ENCODE measurements around the gene FOXP1.

The FOXP1 gene

GRCh38 chr3:71061037-71061436, 522.5 kb downstream of the FOXP1 start:
- DNase-seq (ENCODE audit: low read depth in 2 of 2): no peak

GRCh38 chr3:71060536-71060935, 523.0 kb downstream of the FOXP1 start:
- DNase-seq (ENCODE audit: low read depth in 2 of 2): no peak

GRCh38 chr3:71057526-71057894, 526.0 kb downstream of the FOXP1 start:
- DNase-seq (ENCODE audit: low read depth in 2 of 2): no peak

- no peak for DNase-seq (ENCODE audit: low read depth in 2 of 2)
Observed at GRCh38 chr3:71056327-71056726, 527.2 kb downstream of the FOXP1 start.

GRCh38 chr3:71055257-71056001, 528.1 kb downstream of the FOXP1 start:
- DNase-seq (ENCODE audit: low read depth in 2 of 2): no peak

DNA sequence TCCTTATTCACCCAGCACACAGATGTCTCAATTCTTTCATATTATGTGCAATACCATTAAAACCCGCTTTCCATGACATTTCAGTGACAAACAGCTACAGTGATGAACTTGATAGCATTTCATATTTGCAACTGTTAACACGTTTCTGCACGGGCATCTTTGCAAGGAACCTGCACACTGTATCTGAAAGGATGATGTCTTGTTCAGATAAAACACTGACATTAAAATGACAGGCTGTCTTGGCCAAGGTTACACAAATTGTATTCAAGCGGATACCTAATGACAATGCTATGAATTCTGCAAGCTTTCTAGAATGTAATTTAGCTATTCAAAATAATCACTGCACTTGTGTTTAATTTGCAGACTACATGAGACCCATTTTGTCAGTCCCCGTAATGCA, 529.2 kb downstream of the FOXP1 start:
- no peak for DNase-seq (ENCODE audit: low read depth in 2 of 2)

DNA sequence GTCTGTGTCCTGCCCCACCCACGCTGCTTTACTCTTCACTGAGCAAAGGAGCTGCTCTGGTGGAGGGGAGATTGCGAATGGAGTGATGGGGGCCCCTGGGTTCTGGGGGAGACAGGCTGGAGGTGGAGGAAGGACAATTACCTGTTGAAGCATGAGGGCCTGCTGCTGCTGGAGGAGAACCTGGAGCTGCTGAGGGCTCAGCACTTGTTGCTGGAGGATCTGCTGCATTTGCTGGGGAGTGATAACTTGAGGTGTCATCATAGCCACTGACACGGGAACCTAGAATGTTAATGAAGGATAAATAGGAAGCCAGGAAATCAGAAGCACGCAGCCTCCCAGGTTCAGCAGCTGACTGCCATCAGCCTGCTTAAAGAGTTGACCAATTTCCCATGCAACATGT, 530.0 kb downstream of the FOXP1 start:
- no peak for DNase-seq (ENCODE audit: low read depth in 2 of 2)

- DNase-seq (ENCODE audit: low read depth in 2 of 2): no peak
Observed at GRCh38 chr3:71052716-71053115, 530.8 kb downstream of the FOXP1 start.

DNA sequence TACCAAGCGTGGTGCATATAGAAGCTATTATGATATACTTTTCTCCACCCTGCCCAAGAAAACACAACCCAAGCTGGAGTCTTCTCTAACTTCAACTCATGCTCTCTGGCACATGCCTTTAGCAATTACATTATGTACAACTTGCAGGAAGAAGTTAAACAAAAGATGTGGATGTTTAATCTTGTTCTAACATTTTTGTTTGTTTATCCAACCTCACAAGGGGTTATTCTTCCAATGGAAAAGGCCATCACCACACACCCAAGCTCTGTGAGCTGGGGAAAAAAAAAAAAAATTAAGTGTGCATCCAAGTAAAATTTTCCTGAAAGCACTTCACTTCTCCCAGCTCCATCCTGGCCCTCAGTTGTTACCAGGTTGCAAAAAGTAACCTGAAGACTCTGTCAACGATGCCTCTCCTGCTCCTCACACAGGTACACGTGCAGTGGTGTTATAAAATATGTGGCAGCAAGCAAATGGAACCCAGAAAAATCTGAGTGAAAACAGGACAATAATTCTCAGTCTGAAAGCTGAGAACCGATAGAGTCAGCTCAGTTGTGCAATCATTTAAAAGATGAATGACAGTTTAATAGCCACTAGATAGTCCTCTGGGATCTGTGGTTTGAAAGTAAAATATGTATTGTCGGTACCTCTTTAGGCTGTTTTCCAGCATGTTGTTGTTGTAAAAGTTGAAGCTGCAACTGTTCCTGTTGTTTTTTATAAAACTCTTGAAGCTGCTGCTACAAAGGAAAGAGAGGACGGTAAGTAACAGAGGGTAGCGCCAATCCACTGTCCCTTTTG, 531.4 kb downstream of the FOXP1 start:
- no peak for DNase-seq (ENCODE audit: low read depth in 2 of 2)

GRCh38 chr3:71051259-71051595, 532.3 kb downstream of the FOXP1 start:
- DNase-seq (ENCODE audit: low read depth in 2 of 2): no peak

GRCh38 chr3:71050538-71051258, 532.8 kb downstream of the FOXP1 start:
- no peak for DNase-seq (ENCODE audit: low read depth in 2 of 2)

- no peak for DNase-seq (ENCODE audit: low read depth in 2 of 2)
Observed at GRCh38 chr3:71050166-71050537, 533.4 kb downstream of the FOXP1 start.

DNA sequence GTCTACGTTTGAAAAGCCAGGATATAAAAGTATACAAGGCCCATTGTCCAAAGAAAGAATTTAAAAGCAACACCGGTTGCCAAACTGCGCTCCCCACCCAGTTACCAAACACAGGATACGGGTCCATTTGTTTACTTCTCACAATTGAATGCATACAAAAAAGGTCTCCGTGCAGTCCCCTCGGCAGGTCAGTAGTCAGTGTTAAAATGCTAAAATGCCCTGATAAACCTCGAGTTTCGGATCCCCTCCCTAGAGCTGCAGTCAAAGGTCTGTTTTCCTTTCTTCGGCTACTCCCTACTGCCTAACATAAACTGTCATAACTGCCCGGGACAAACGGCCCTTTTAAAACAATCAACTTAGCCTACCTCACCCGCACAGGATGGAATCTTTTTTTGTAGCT, 534.6 kb downstream of the FOXP1 start:
- DNase-seq (ENCODE audit: low read depth in 2 of 2): no peak

GRCh38 chr3:71047616-71048531, 535.7 kb downstream of the FOXP1 start:
- DNase-seq (ENCODE audit: low read depth in 2 of 2): no peak

GRCh38 chr3:71046791-71047190, 536.7 kb downstream of the FOXP1 start:
- DNase-seq (ENCODE audit: low read depth in 2 of 2): no peak

- no peak for DNase-seq (ENCODE audit: low read depth in 2 of 2)
Observed at GRCh38 chr3:71045917-71046282, 537.6 kb downstream of the FOXP1 start.

DNA sequence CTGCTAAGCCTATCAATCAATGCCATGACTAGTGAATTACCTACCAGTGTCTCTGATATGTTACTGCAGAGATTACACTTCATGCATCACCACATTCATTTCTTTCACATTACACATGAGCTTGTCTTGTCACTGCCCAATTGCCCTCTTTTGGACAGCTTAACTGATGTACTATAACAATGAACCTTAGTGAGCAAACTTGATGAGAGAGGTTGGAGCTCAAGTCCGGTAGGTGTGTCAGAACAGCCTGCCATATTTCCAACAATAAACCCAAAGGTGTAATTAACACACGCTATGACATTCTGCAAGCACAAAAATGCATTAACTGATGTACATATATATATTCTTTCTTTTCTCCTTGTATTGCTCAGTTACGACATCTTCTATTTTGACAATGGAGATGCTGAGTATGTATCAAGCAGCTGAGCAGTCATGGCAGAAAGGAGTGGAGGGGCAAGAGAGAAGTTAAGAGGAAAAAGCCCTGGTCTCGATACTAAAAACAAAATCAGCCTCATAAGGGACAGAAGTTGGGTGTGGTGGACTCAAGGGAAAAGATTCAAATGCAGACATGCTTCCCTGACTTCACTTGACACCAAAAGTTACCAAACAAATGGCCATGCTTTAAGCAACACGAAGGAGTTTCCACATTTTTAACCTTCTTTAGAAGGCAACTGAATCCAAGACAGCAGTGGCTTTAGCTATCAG, 538.2 kb downstream of the FOXP1 start:
- no peak for DNase-seq (ENCODE audit: low read depth in 2 of 2)

DNA sequence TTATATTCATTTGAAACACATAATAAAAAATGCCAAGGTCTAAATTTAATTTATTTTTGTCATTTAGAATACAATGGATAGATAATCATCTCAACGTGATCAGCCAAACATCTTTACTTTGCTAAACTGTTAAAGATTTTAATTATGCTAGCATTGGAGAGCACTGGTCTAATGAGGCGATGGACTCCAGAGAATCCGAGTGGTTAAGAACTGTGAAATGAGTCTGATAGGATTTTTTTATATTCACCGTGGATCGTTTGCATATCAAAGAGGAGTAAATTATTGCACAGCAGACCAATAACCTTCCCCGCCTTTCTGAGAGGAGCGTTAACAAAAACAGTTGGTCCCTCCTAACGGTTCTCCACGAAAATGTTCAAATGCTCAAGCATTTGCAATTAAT, 540.8 kb downstream of the FOXP1 start:
- no peak for DNase-seq (ENCODE audit: low read depth in 2 of 2)

DNA sequence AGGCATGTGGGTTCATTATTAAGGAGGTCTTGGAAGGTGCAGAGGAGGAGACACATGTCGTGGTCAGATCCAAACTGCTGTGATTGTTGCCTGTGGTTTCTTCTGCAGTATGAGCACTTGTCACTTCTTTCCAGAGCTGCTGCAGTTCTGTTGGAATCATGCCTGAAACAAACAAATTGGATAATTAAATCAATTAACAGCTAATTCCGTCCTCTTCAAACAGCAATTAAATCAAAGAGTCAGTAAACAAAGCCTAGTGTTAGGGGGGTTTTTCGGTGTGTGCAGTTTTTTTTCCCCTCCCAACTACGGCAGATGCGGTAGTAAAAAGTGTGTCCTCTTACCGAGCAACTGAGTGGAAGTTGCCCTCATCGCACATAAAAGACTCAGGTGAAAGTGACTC, 542.2 kb downstream of the FOXP1 start:
- no peak for DNase-seq (ENCODE audit: low read depth in 2 of 2)

- no peak for DNase-seq (ENCODE audit: low read depth in 2 of 2)
Observed at GRCh38 chr3:71039332-71039731, 544.2 kb downstream of the FOXP1 start.

- DNase-seq (ENCODE audit: low read depth in 2 of 2): no peak
Observed at GRCh38 chr3:71037775-71038174, 545.8 kb downstream of the FOXP1 start.

Data from stimulated activated CD4-positive, alpha-beta T cell treated with anti-CD3 and anti-CD28 coated beads, Interleukin-4, amount 100 ng/mL, for 48 hours (primary cell).